A549 treated with CpdA at 1 μM for 4 hours (cell line): Measurements from ENCODE around the gene CBX1. TPM values are rescaled to one million over a fixed set of nuclear protein-coding genes. Genes with fewer than 3 reads are reported as not detected.

Source experiments
- total RNA-seq: library from RNA; stranded (reverse); fragments of 200-300 nt; extraction: Qiagen RNA extraction; gene quantifications from 5 replicates; pipeline ENCODE4 v1.2.3, GENCODE V29; 2022; ENCODE audit warnings: low read depth

CBX1 gene
- 86.2 to 112 TPM (median 90.0 TPM) in 5 replicates for total RNA-seq

DNA sequence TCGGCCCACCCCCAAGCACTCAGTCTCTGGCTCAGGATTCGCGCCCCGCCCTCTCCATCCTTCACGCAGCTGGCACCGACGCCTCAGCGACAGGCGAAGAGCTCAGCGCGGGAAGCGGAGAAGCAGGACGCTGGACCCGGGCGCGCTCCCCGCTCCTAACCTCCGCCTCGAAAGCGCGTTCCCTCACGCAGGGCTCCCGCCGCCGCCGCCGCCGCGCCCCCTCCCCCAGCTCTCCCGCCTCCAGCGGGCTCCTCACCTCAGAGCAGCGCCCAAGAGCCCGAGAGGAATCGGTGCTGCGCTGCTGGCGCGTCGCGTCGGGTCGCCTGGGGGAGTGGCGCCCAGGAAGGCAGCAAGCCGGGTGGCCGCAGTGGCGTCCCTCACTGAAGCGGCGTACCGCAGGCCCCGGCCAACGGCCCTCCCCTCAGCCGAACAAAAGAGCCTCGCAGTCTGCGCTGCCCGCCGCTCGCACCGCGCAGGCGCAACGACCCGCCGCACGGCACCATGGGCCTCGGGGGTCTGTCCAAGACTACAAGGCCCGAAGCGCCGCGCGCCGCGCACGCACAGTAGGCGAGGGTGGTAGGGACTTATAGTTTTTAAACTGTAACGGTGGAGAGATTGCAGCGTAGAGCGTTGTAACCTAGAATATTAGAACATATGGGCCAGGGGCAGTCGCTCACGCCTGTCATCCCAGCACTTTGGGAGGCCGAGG is at the start of gene CBX1:
CBX1 (minus strand) TSS at position 467 of the 709 bp plus-strand sequence. CDS start 24,474 bp downstream, outside the sequence.

DNA sequence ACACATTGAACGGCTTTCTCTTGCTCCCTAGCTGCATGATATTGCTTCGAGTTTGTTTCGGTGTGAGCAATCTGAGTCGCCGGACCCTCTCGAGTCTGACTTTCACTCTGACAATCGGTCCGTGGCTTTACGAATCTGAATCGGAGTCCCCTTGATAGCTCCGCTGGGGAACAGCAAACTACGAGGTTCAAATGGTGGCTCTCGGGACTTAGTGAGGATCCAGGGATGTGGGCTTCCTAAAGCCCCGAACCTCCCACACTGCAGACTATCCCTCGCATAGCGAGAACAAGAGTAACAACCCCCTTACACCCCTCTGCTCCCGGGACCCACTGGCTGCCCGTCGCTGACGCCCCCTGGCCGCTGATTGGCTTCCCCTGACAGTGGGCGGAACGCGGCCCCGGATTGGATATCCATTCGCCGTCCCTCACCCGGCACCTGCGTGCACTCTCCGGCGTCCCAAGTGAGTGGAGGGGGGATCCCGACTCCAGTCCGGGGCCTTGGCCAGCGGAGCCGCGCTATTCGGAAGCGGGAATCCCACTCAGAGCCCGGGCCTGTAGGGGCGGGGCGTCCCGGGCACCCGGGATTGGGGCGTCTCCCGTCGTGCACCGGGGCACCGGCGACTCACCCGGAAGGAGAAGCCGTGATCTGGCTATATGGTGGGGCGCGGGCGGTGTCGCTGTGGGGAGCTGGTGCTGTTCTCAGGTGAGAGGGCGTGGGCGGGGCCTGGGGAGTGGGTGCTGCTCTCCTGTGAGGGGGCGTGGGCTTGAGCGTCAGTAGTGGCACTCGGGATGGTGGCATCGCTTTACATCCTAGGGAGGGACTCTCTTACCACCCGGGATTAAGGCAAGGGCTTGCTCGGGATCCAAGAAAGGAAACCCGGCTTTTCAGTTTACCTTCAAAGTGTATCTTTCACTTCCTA is 6.1 kb upstream of the CBX1 start, which contains the start of gene SNX11:
SNX11 (plus strand) TSS at position 630 of the 919 bp plus-strand sequence. CDS start 4,278 bp downstream, outside the sequence.

DNA sequence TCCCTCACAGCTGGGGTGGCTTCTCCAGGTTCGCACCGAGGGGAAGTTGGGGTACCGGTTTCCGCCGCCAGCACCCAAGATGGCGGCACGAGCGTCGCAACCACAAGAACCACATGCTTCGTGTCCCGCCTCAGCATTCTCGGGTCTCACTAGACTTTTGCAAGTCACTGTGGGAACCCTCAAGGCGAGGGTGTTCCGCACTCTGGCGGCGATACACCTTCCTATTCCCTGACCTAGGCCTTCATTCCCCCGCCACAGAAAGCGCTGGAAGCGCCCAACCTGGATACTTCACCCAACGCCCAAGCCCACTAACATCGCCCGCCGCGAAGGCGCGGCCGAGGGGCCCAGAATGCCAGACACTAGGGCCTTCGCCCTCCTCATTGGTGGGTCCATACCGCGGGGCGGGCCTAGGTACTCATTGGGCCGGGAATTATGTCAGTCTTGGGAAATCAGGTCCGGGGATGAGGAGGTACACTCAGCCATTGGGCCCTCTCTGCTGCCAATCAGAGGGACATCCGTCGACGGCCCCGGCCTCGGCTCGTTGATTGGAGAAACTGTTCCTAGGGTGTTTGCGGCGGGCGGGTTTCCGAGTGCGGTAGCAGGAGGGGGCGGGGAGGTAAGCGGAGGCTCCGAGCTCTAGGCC is 53.4 kb downstream of the CBX1 start, which contains the start of gene NFE2L1:
NFE2L1 (plus strand) TSS at position 619 of the 643 bp plus-strand sequence. CDS start 2,760 bp downstream, outside the sequence.

DNA sequence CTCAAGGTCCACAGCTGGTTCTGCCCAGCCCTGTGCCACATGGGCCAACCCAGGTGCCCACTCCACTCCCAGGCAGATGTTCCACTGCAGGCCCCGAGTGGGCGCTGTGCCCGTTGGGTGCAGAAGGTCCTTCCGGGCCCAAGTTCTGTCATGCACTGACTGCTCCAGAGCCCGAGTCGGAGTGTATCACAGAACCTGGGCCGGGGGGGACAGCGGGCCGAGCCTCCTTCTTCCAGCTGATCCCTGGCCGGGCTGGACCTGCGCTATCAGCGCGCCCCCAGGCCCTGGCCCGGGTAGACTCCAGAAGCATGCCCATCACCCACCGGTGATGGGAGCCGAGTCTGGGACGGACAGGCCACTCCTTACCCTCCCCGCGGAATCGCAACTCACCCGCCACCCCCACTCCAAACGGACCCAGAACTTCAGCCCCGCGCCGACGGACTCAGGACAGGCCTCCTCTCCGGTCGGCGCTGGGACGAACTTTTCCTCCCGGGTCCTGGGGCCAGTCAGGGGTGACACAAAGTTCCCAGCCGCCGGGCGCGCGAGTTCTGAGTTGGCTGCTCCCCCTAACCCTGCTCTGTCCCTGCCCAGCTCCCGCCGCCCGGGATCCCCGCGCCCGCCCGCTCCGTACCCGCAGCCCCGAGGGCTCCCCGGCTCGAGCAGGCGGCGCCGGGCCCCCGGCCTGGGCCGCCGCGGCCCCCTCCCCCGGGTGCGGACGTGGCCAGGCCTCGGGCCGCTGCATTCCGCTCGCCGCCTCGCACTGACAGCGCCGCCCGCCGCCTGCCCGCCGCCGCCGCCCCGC is 64.0 kb downstream of the CBX1 start, which contains the start of gene COPZ2:
COPZ2 (minus strand) TSS at position 762 of the 802 bp plus-strand sequence; CDS start at position 742, 20 bp downstream.

Other genes starting within 250 kb of the CBX1 start
- 15.8 to 17.2 TPM (median 16.7 TPM) in 5 replicates for gene SP2, start 205.2 kb downstream of the CBX1 start, total RNA-seq
- gene PNPO, start 159.9 kb downstream of the CBX1 start, total RNA-seq = 20.8 to 23.3 TPM (median 21.6 TPM) in 5 replicates
- 0.08 to 0.20 TPM (median 0.15 TPM) in 4 of 5 replicates, not detected in the other for gene PRR15L, start 143.6 kb downstream of the CBX1 start, total RNA-seq
- gene CDK5RAP3, start 130.4 kb downstream of the CBX1 start, total RNA-seq = 104 to 121 TPM (median 107 TPM) in 5 replicates
- 14.9 to 18.9 TPM (median 17.5 TPM) in 5 replicates for gene COPZ2, start 63.7 kb downstream of the CBX1 start, total RNA-seq
- 103 to 115 TPM (median 110 TPM) in 5 replicates for gene NFE2L1, start 53.1 kb downstream of the CBX1 start, total RNA-seq
- gene SNX11, start 6.3 kb upstream of the CBX1 start, total RNA-seq = 26.9 to 29.2 TPM (median 27.5 TPM) in 5 replicates